GM21360 (cell line): Measurements from ENCODE around the gene SNED1.
"Not testable (repeated sequence)": the region's sequence is repeated elsewhere in the genome, so short reads cannot be mapped to it uniquely, and the experiment has no call there.

ENCODE experiments used
- ATAC-seq: cut with Tn5 transposase; IDR thresholded peaks from one replicate; pipeline ENCODE4 v1.9.1; 2021; ENCODE audit warnings: mild to moderate bottlenecking, moderate library complexity; ENCODE audit not compliant: unreplicated experiment

The SNED1 gene

DNA sequence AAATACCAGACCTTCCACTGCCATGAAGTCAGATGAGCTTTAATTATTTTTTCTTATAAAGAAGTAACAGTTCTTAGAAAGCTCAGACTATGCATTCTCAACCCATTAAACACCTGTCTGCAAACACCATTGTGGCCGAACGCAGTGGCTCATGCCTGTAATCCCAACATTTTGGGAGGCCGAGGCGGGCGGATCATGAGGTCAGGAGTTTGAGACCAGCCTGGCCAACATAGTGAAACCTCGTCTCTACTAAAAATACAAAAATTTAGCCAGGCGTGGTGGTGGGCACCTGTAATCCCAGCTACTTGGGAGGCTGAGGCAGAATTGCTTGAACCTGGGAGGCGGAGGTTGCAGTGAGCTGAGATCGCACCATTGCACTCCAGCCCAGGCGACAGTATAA lies 106.2 kb downstream of the SNED1 start:
- ATAC-seq, result not testable (repeated sequence)

DNA sequence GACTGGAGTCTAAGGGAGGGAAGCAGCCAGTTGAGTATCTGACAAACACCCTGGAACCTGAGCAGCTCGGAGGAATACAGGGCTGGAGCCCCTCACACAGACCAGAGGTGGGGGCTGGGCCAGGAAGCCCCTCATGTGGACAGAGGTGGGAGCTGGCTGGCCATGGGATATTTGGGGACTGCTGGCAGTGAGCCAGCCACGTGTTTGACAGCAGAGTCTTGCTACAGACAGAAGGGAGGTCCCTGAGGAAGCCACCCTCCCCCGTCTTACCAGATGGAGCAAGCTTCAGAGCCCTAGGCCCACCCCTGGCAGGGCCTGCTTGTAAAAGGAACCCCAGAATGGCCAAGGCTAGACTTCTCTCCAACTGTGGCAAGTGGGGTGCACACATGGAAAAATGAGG lies 107.2 kb downstream of the SNED1 start:
- ATAC-seq, result no peak

- ATAC-seq, result no peak
These were observed 108.8 kb downstream of the SNED1 start for GRCh38 chr2:241107031-241107783.

- no peak for ATAC-seq
These were observed 110.1 kb downstream of the SNED1 start for GRCh38 chr2:241108271-241109209.

GRCh38 chr2:241109210-241110088 lies 111.0 kb downstream of the SNED1 start:
- no peak for ATAC-seq

DNA sequence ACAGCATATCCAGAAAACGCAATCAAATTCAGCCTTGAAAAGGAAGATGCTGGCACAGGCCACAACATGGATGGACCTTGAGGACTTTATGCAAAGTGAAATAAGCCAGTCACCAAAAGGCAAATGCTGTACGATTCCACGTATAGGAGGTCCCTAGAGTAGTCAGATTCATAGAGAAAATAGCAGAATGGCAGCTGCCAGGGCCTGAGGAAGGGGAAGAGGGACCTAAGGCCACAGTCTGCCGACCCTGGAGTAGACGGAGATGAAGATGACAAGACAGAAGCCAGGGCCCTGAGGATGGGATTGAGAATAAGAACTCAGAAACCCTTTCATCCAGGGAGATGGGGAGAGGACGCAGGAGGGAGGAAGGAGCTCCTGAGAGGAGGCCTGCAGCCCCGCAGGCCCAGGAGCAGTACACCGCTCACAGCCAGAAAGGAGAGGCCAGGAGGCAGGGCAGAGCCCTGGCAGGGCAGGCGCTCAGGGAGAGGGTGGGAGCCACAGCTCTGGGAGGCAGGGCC lies 111.7 kb downstream of the SNED1 start:
- no peak for ATAC-seq

DNA sequence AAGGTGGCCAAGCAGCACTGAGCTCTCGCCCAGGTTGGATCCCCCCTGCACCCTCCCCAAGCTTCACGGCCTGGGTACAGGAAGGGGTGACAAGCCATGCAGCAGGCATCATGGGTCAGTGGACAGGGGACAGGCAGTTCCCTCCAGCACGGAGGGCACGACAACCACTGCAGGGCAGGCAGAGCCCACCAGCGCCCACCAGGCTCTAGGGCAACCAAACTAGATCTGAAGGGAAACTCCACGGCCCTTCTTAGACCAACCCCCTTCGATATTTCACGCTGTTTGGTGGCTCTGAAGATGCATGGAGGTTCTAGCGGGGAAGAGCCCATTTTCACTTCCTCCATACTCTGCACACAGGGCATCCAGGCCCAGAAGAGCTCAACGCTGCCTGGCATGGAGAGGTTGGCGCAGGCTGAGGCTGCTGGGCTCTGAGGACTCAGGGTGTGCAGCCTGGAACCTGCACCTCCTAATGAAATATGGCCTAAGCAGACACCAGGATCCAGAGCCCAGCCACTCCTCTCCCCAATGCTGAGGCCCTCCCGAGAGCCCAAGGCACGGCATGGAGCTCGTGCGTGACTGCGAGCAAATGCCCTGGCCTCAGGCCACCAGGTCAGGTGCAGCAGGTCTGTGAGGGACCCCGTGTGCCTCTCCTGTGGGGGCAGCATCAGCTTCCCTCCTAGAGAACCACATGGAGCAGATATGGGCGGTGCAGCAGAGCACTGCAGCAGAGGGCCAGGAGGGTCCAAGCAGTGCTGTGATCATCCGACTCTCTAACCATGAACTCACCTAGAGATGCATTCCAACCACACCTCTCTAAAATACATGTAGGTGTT lies 112.4 kb downstream of the SNED1 start:
- no peak for ATAC-seq

GRCh38 chr2:241111440-241111805 lies 113.0 kb downstream of the SNED1 start:
- no peak for ATAC-seq

DNA sequence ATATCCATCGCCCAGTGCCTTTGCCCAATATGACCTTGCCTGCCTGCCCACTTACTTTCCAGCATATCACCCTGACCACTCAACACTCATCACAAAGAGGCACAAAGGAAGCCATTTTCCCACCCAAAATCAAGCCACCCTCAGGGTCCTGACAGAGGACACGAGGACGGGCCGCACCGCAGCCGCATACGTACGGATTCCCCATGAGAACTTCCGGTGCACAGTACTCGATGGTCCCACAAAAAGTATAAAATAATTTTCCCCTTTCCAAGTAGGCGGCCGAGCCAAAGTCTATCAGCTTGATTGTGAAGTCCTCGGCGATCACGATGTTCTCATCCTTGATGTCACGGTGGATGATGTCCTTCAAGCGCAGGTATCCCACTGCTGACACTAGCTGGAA lies 113.6 kb downstream of the SNED1 start:
- no peak for ATAC-seq

DNA sequence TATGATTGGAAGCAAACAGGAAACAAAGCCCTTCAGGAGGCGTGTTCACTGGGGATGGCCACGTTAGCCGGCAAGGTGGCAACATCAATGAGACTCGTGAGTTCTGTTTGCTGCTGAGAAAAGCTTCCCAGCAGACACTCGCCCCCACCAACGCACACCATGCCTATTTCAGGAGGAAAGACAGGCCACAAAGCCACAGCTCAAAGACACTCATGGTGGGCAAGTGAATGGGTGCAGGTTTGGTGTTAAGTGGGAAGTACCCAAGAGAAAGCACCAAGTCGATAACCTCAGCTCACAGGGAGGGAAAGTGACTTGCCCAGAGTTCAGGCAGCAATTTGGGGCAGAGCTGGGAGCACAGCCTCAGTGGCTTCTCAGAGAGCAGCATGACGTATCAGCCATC lies 114.2 kb downstream of the SNED1 start:
- ATAC-seq, result no peak

DNA sequence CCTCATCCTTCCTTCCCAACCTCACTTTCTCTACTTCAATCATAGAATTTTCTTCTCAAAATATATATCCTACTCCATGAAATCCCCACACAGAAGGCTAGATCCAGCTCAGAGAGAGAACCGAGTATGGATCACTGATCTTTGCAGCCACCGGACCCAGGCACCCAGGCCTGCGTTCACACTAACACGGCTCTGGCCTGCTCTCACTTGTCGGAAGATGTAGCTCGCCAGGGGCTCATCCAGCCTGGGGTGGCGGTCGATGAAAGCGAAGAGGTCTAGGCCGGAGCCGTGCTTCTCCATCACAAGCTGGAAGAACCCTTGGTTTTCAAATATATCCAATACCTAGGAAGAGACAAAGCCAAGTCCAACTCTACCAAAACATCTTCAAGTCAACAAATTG lies 116.4 kb downstream of the SNED1 start:
- ATAC-seq, result no peak

DNA sequence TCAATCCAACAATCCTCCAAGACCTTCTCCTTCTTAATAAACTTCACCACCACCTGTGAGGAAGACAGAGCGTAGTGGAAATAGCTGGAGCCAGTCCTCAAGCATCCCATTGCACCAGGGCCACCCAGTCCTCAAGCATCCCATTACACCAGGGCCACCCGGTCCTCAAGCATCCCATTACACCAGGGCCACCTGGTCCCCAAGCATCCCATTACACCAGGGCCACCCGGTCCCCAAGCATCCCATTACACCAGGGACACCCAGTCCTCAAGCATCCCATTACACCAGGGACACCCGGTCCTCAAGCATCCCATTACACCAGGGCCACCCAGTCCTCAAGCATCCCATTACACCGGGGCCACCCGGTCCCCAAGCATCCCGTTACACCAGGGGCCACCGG lies 116.9 kb downstream of the SNED1 start:
- ATAC-seq, result no peak

DNA sequence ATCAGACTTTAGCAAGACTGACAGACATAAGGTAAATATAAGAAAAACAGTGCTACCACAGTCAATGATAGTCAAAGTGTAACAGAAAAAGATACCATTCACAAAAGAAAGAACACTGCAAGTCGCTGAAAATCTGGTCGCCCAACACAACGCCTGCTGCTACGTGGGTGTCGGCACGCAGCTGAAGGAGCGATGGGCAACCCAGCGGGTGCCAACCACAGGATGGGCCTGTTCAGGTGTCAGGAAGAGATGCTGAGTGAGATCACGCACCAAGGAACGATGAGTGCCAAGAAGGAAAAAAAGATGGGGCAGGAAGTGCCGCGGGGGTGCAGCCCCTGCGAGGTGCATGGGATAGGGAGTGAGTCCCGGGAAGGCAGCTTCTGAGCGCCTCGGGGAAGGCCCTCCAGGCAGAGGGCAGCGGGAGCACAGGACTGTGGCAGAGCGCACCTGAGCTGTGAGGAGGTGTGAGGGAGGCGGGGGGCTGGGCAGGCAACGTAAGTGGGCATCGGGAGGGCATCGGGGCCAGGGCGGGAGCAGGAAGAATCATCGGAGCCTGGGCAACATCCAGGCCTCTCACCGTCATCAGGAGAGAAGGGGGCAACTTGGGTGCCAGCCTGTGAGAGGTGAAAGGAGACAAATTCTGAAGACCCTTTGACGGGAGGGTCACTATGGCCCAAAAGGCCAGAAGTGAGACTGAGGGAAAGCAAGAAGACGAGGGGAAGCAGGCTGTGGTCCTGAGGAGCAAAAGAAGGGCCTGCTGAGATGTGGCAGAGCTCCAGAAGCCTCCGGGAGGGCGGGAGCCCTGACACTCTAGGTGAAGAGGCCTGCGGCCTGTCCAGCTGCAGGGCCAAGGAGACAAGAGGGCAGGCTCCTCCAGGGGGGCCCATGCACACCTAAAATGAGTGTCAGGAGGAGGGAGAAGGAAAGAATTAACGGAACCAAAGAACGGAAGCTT lies 118.5 kb downstream of the SNED1 start:
- no peak for ATAC-seq

GRCh38 chr2:241118737-241119505 lies 120.5 kb downstream of the SNED1 start:
- no peak for ATAC-seq

DNA sequence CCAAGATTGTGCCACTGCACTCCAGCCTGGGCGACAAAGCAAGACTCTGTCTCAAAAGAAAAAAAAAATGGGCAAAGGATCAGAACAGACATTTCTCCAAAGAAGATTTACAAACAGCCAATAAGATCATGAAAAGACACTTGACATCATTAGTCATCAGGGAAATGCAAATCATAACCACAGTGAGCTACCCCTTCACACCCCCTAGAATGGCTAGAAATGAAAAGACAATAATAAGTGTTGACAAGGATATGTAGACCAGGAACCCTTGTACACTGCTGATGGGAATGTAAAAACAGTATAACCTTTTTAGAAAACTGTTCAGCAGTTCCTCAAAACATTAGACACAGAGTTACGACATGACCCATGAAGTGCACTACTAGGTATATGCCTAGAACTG lies 122.0 kb downstream of the SNED1 start:
- no peak for ATAC-seq

GRCh38 chr2:241121008-241121407 lies 122.6 kb downstream of the SNED1 start:
- no peak for ATAC-seq

DNA sequence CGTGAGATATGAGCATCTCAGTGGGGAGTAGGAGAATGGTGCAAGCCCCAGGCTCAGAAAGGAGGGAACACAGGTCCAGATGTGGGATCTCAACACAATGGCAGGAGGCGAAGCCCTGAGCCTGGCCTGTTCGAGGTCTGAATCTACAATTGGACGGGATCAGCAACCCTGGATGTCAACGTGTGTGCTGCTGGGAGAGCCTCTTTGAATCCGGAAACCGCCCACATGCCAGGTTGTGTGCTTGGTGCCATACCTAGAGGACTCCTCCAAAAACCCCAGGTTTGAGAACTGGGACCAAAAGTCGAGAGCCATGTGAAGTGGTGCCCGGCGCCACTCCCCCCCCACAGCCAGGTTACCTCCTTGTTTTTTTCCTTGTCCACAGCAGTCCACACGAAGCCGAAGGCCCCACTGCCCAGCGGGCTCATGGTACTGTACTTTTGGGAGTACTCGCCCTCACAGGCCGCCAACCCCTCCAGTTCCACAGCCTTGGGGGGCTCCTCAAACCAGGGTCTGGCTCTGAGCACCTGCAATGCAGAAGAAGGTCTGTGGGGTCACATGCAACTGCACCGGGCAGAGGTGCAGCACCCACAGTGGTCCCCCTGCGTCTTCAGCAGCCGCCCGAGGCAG lies 124.1 kb downstream of the SNED1 start:
- ATAC-seq, result no peak
